Psoas muscle (tissue), 8 donors: ENCODE data around the gene SRGAP2B. TPM values are rescaled to one million over a fixed set of nuclear protein-coding genes. Genes with fewer than 3 reads are reported as not detected.
"Not testable (repeated sequence)": the region's sequence is repeated elsewhere in the genome, so short reads cannot be mapped to it uniquely, and the experiment has no call there.

Experiments
- ATAC-seq, 4 donors: fragments of 200-7000 bp; cut with Tn5 transposase; one replicate each; pipeline ENCODE4 v1.9.1; 2020; ENCODE audit warnings: moderate library complexity in 3 of 4, mild to moderate bottlenecking in 2 of 4
- DNase-seq, 2 donors: peaks; one replicate each; pipeline ENCODE4 v3.0.0-alpha.2; 2020
- H3K27ac ChIP-seq: fragments of 200-600 bp; one replicate; pipeline ENCODE4 v1.8.0; 2022
- H3K27me3 ChIP-seq, 3 donors: fragments of 200-600 bp in 1 of 3; one replicate each; pipeline versions ENCODE4 v1.6.1 to v1.8.0; 2013 to 2022; ENCODE audit warnings: low read length in 2 of 3, mild to moderate bottlenecking in 2 of 3, moderate library complexity in 1 of 3; ENCODE audit not compliant: insufficient read depth in 3 of 3
- H3K36me3 ChIP-seq, 2 donors: fragments of 200-600 bp in 1 of 2; one replicate each; pipeline versions ENCODE4 v1.6.1 to v1.8.0; 2013 to 2022; ENCODE audit warnings: low read depth in 1 of 2, mild to moderate bottlenecking in 1 of 2, moderate library complexity in 1 of 2; ENCODE audit not compliant: insufficient read depth in 1 of 2
- H3K4me1 ChIP-seq: fragments of 200-600 bp; one replicate; pipeline ENCODE4 v1.8.0; 2022
- H3K4me3 ChIP-seq: fragments of 200-600 bp; one replicate; pipeline ENCODE4 v1.8.0; 2022; ENCODE audit warnings: mild to moderate bottlenecking
- H3K9me3 ChIP-seq: fragments of 200-600 bp; one replicate; pipeline ENCODE4 v1.8.0; 2022
- WGBS, 3 donors: extraction: QIAGEN DNeasy Blood & Tissue Kit; methylation state at CpG; one replicate each; pipeline versions ENCODE4 v1.1.6 to v1.1.7; 2013; 5-methylcytosine and 5-hydroxymethylcytosine counted together
- intact Hi-C, 2 donors: fragments of 100-400 bp; cut with DNase I; formaldehyde crosslinking; loops; one replicate each; pipeline versions ENCODE4 v1.11.0 to v1.14.2; 2022
- polyA plus RNA-seq, 3 donors: library from polyadenylated mRNA; stranded (reverse); fragments of 200-250 nt; gene quantifications; one replicate each; pipeline ENCODE4 v1.2.3, GENCODE V29; 2013
- total RNA-seq, 4 donors: library from RNA; stranded (reverse); fragmentation: NEBNext Ultra II Directional in 2 of 4; extraction: Animal tissue kit (Norgen Biotek cat#: 25700) in 2 of 4; gene quantifications; one replicate each; pipeline versions ENCODE4 v1.2.1 to v1.2.4, GENCODE V29; 2021 to 2023
- donor health status: healthy with polysubstance abuse.
- donor health status: DM: no; HTN: no; CAD: no; lungs with moderate emphysema.
- donor health status: Bipolar disorder and iron deficiency.
- donor health status: healthy.
- donor health status: DM: yes; HTN: yes; CAD: no.
- donor health status: DM: no; HTN: no; CAD: no.
- donor health status: DM: no; HTN: no; CAD: no.
- donor health status: DM: yes; HTN: yes; CAD: no.

The SRGAP2B gene
- total and polyA plus RNA-seq, 7 donors, result 2.3 to 12.5 (median 3.8) TPM

GRCh38 chr1:144913977-144914734 is 181.0 kb downstream of the SRGAP2B start:
- DNase-seq, H3K4me3 ChIP-seq, H3K36me3 ChIP-seq, H3K4me1 ChIP-seq, H3K9me3 ChIP-seq, H3K27me3 ChIP-seq, intact Hi-C loops, H3K27ac ChIP-seq: not testable (repeated sequence)
- ATAC-seq, result peak in 2 of 4 donors; percentile 39 to 58
- WGBS, 3 donors, result 33% methylated on average over 2 of the region's 12 CpGs; no CpG with 5 or more reads in 2 of the 3 donors

- ATAC-seq, H3K36me3 ChIP-seq, DNase-seq, H3K27ac ChIP-seq, intact Hi-C loops, H3K9me3 ChIP-seq, H3K27me3 ChIP-seq, H3K4me3 ChIP-seq, H3K4me1 ChIP-seq: not testable (repeated sequence)
- WGBS, 3 donors, result no CpG with 5 or more reads among the region's 3 CpGs
These were observed 181.7 kb downstream of the SRGAP2B start for GRCh38 chr1:144913458-144913857.

GRCh38 chr1:144910729-144911128 is 184.4 kb downstream of the SRGAP2B start:
- H3K27me3 ChIP-seq, H3K27ac ChIP-seq, H3K9me3 ChIP-seq, H3K36me3 ChIP-seq, H3K4me1 ChIP-seq, H3K4me3 ChIP-seq, intact Hi-C loops, DNase-seq: not testable (repeated sequence)
- ATAC-seq, result peak in 1 of 4 donors; percentile 37
- no CpG with 5 or more reads among the region's 5 CpGs for WGBS, 3 donors

GRCh38 chr1:144900841-144901240 is 194.3 kb downstream of the SRGAP2B start:
- ATAC-seq, H3K9me3 ChIP-seq: not testable (repeated sequence)

GRCh38 chr1:144894454-144895201 is 200.5 kb downstream of the SRGAP2B start:
- ATAC-seq, result peak; percentile 85 to 91 (median 88)
- H3K4me3 ChIP-seq, intact Hi-C loops, H3K36me3 ChIP-seq, DNase-seq, H3K4me1 ChIP-seq, H3K27me3 ChIP-seq, H3K27ac ChIP-seq, H3K9me3 ChIP-seq: not testable (repeated sequence)
- WGBS, 3 donors, result no CpG with 5 or more reads among the region's 5 CpGs

More at GRCh38 chr1:144900841-144901240, 194.3 kb downstream of the SRGAP2B start:
- DNase-seq, H3K4me3 ChIP-seq, H3K27ac ChIP-seq, H3K27me3 ChIP-seq, H3K36me3 ChIP-seq, H3K4me1 ChIP-seq, intact Hi-C loops: not testable (repeated sequence)
- no CpG with 5 or more reads among the region's 6 CpGs for WGBS, 3 donors

- H3K36me3 ChIP-seq, H3K27me3 ChIP-seq, H3K9me3 ChIP-seq, H3K27ac ChIP-seq, DNase-seq, H3K4me3 ChIP-seq, intact Hi-C loops, H3K4me1 ChIP-seq: not testable (repeated sequence)
- peak; percentile 29 to 67 (median 45) for ATAC-seq
- 13 to 23% (median 16%) methylated on average over 3 of the region's 9 CpGs for whole genome bisulfite sequencing, 3 donors
These were observed 201.3 kb downstream of the SRGAP2B start for GRCh38 chr1:144893710-144894438.

GRCh38 chr1:144893062-144893461 is 202.1 kb downstream of the SRGAP2B start:
- H3K9me3 ChIP-seq, DNase-seq, H3K4me1 ChIP-seq, intact Hi-C loops, H3K27ac ChIP-seq, H3K36me3 ChIP-seq, H3K4me3 ChIP-seq, H3K27me3 ChIP-seq: not testable (repeated sequence)
- ATAC-seq, result peak; percentile 52 to 65 (median 54)
- WGBS, 3 donors, result no CpG with 5 or more reads among the region's 7 CpGs

GRCh38 chr1:144889450-144890115 is 205.5 kb downstream of the SRGAP2B start:
- ATAC-seq, H3K9me3 ChIP-seq, H3K27ac ChIP-seq, H3K27me3 ChIP-seq, H3K36me3 ChIP-seq, DNase-seq, H3K4me1 ChIP-seq, H3K4me3 ChIP-seq, intact Hi-C loops: not testable (repeated sequence)
- no CpG with 5 or more reads among the region's 3 CpGs for WGBS, 3 donors

GRCh38 chr1:144883022-144883421 is 212.1 kb downstream of the SRGAP2B start:
- H3K36me3 ChIP-seq, H3K27me3 ChIP-seq, H3K9me3 ChIP-seq, H3K4me1 ChIP-seq, H3K27ac ChIP-seq, ATAC-seq, intact Hi-C loops: not testable (repeated sequence)
- peak overlapping the region; percentile 46 for H3K4me3 ChIP-seq
- peak; percentile 30 to 66 for DNase-seq
- WGBS, 3 donors, result 0 to 2% (median 1%) methylated on average over 28 to 47 of the region's 47 CpGs

- 0% methylated on average over 11 to 13 of the region's 42 CpGs; no CpG with 5 or more reads in 1 of the 3 donors for WGBS, 3 donors
- ATAC-seq, H3K9me3 ChIP-seq, H3K4me1 ChIP-seq, H3K4me3 ChIP-seq, H3K27ac ChIP-seq, intact Hi-C loops, H3K36me3 ChIP-seq, H3K27me3 ChIP-seq: not testable (repeated sequence)
- peak in 1 of 2 donors; percentile 31 for DNase-seq
These were observed 212.8 kb downstream of the SRGAP2B start for GRCh38 chr1:144882343-144882742.
